ENCODE measurements around the gene NUP62CL.
"Not testable (repeated sequence)": the region's sequence is repeated elsewhere in the genome, so short reads cannot be mapped to it uniquely, and the experiment has no call there.

NUP62CL gene

GRCh38 chrX:107205770-107206696 is at the start of gene NUP62CL, which contains the start of gene DNAAF6:
Gene NUP62CL (minus strand): TSS chrX:107206433. CDS start chrX:107175146, 31,287 bp downstream.
Gene DNAAF6 (plus strand): TSS chrX:107206611. CDS start chrX:107212876, 6,265 bp downstream.
- peak; percentile 53 for DNase-seq (ENCODE audit: low read depth)

GRCh38 chrX:107228486-107228819 is 22.2 kb upstream of the NUP62CL start:
- DNase-seq (ENCODE audit: low read depth) = no peak

- no peak for DNase-seq (ENCODE audit: low read depth)
These were observed 21.7 kb upstream of the NUP62CL start for GRCh38 chrX:107227780-107228485.

GRCh38 chrX:107226757-107227156 is 20.5 kb upstream of the NUP62CL start:
- DNase-seq (ENCODE audit: low read depth) = no peak

GRCh38 chrX:107213477-107213876 is 7.2 kb upstream of the NUP62CL start:
- no peak for DNase-seq (ENCODE audit: low read depth)

GRCh38 chrX:107207943-107208342 is 1.7 kb upstream of the NUP62CL start:
- no peak for DNase-seq (ENCODE audit: low read depth)

GRCh38 chrX:107207089-107207488 is 856 bp upstream of the NUP62CL start:
- DNase-seq (ENCODE audit: low read depth) = no peak

- DNase-seq (ENCODE audit: low read depth) = no peak
These were observed 448 bp upstream of the NUP62CL start for GRCh38 chrX:107206697-107207065.

- no peak for DNase-seq (ENCODE audit: low read depth)
These were observed 2.1 kb downstream of the NUP62CL start for GRCh38 chrX:107204068-107204605.

- no peak for DNase-seq (ENCODE audit: low read depth)
These were observed 6.7 kb downstream of the NUP62CL start for GRCh38 chrX:107199491-107199890.

GRCh38 chrX:107198074-107198473 is 8.2 kb downstream of the NUP62CL start:
- DNase-seq (ENCODE audit: low read depth) = not testable (repeated sequence)

GRCh38 chrX:107197319-107197718 is 8.9 kb downstream of the NUP62CL start:
- DNase-seq (ENCODE audit: low read depth) = no peak

GRCh38 chrX:107171369-107172102 is 34.7 kb downstream of the NUP62CL start:
- DNase-seq (ENCODE audit: low read depth) = no peak

GRCh38 chrX:107168712-107169111 is 37.5 kb downstream of the NUP62CL start:
- no peak for DNase-seq (ENCODE audit: low read depth)

GRCh38 chrX:107168257-107168656 is 38.0 kb downstream of the NUP62CL start:
- no peak for DNase-seq (ENCODE audit: low read depth)

GRCh38 chrX:107167163-107167921 is 38.9 kb downstream of the NUP62CL start:
- DNase-seq (ENCODE audit: low read depth) = no peak

GRCh38 chrX:107157618-107158017 is 48.6 kb downstream of the NUP62CL start:
- not testable (repeated sequence) for DNase-seq (ENCODE audit: low read depth)

GRCh38 chrX:107155621-107156430 is 50.4 kb downstream of the NUP62CL start:
- DNase-seq (ENCODE audit: low read depth) = not testable (repeated sequence)

- DNase-seq (ENCODE audit: low read depth) = no peak
These were observed 51.2 kb downstream of the NUP62CL start for GRCh38 chrX:107154787-107155620.

- DNase-seq (ENCODE audit: low read depth) = no peak
These were observed 53.2 kb downstream of the NUP62CL start for GRCh38 chrX:107153005-107153404.

All from stimulated activated CD4-positive, alpha-beta T cell treated with anti-CD3 and anti-CD28 coated beads, Interleukin-2, amount 100 ng/mL, for 4 hours (primary cell).